Heart left ventricle (tissue), 16 donors: Measurements from ENCODE around the gene LEUTX. TPM values are rescaled to one million over a fixed set of nuclear protein-coding genes. Genes with fewer than 3 reads are reported as not detected.
"Not testable (repeated sequence)": the region's sequence is repeated elsewhere in the genome, so short reads cannot be mapped to it uniquely, and the experiment has no call there.

Experiments
- ATAC-seq, 4 donors: fragments of 200-7000 bp; cut with Tn5 transposase; one replicate each; pipeline ENCODE4 v1.9.1; 2020 to 2022; ENCODE audit warnings: moderate library complexity in 4 of 4, mild to moderate bottlenecking in 3 of 4, moderate number of reproducible peaks in 1 of 4
- DNase-seq, 5 donors: peaks; one replicate each; pipeline ENCODE4 v3.0.0-alpha.2; 2020
- H3K27ac ChIP-seq, 12 donors: fragments of 200-600 bp; sonication (generic) in 4 of 12; one replicate each; pipeline versions ENCODE4 v1.5.0 to v1.8.0; 2016 to 2022; ENCODE audit warnings: mild to moderate bottlenecking in 2 of 12
- H3K27me3 ChIP-seq, 9 donors: fragments of 200-600 bp; sonication (generic) in 2 of 9; one replicate each; pipeline versions ENCODE4 v1.5.1 to v1.8.0; 2016 to 2022; ENCODE audit warnings: mild to moderate bottlenecking in 3 of 9
- H3K36me3 ChIP-seq, 9 donors: fragments of 200-600 bp; sonication (generic) in 2 of 9; one replicate each; pipeline versions ENCODE4 v1.5.0 to v1.8.0; 2018 to 2022; ENCODE audit warnings: mild to moderate bottlenecking in 2 of 9
- H3K4me1 ChIP-seq, 12 donors: fragments of 200-600 bp; sonication (generic) in 4 of 12; one replicate each; pipeline versions ENCODE4 v1.5.0 to v1.8.0; 2016 to 2022; ENCODE audit warnings: mild to moderate bottlenecking in 3 of 12
- H3K4me3 ChIP-seq, 12 donors: fragments of 200-600 bp; sonication (generic) in 4 of 12; one replicate each; pipeline versions ENCODE4 v1.5.0 to v1.8.0; 2017 to 2022; ENCODE audit warnings: mild to moderate bottlenecking in 9 of 12, moderate library complexity in 4 of 12
- H3K9me3 ChIP-seq, 12 donors: fragments of 200-600 bp; sonication (generic) in 4 of 12; one replicate each; pipeline versions ENCODE4 v1.5.0 to v1.8.0; 2016 to 2022; ENCODE audit warnings: mild to moderate bottlenecking in 1 of 12
- CTCF ChIP-seq, 12 donors: fragments of 200-600 bp; sonication (generic) in 4 of 12; IDR thresholded peaks; one replicate each; pipeline versions ENCODE4 v1.5.0 to v1.8.0; 2018 to 2022; ENCODE audit warnings: antibody characterized with exemption in 12 of 12, mild to moderate bottlenecking in 5 of 12
- POLR2A ChIP-seq, 2 donors: fragments of 450-650 bp; IDR thresholded peaks; one replicate each; pipeline ENCODE4 v1.6.1; 2017; ENCODE audit warnings: antibody characterized with exemption in 2 of 2, mild to moderate bottlenecking in 2 of 2, moderate library complexity in 2 of 2
- WGBS, 4 donors: extraction: QIAGEN DNeasy Blood & Tissue Kit in 2 of 4; methylation state at CpG; one replicate each; pipeline versions ENCODE4 v1.1.5 to v1.1.7; 2013 to 2018; 5-methylcytosine and 5-hydroxymethylcytosine counted together
- intact Hi-C, 10 donors: fragments of 100-400 bp; cut with DNase I; formaldehyde crosslinking; loops; one replicate each; pipeline versions ENCODE4 v1.11.1 to v1.14.2; 2022
- polyA plus RNA-seq, 2 donors: library from polyadenylated mRNA; stranded (reverse); fragments of 200-250 nt; gene quantifications; one replicate each; pipeline ENCODE4 v1.2.3, GENCODE V29; 2013
- total RNA-seq, 9 donors: library from RNA; depleted of rRNA in 2 of 9; stranded (reverse); fragments of >200 nt in 2 of 9; fragmentation: NEBNext Ultra II Directional in 3 of 9; extraction: Animal tissue kit (Norgen Biotek cat#: 25700) in 3 of 9; gene quantifications; one replicate each; pipeline versions ENCODE4 v1.1.0 to v1.2.4, GENCODE V29; 2016 to 2023
- donor health status: ischemic (EF 13 %, LVEDD 7.1; RV severe dilation, severe dysfunction).
- donor health status: healthy with polysubstance abuse.
- donor health status: DM: no; HTN: yes; CAD: no.
- donor health status: DM: no; HTN: no; CAD: no.
- donor health status: ischemic (EF 25% LVEDD 6.9; RV normal size, moderate dysfunction).
- donor health status: ischemic (EF 25% LVEDD 5.7; RV mildly dilated, moderate dysfunction).
- donor health status: healthy.
- donor health status: DM: yes; HTN: yes; CAD: no.
- donor health status: ischemic (EF 35%, LVEDD 5.7; RV mildly dilated, moderate dysfunction).
- donor health status: nonischemic (EF 11% LVEDD 7.7; RV severe dilation, severe dysfunction).
- donor health status: DM: yes; HTN: yes; CAD: no.
- donor health status: PGD.
- donor health status: ischemic (EF 29% LVEDD 5.4; RV normal size, mild dysfunction).
- donor health status: nonischemic (EF 23%, LVEDD 6.1; RV moderate dilation, normal function).

The LEUTX gene
- total and polyA plus RNA-seq, 11 donors = not detected

- Histone ChIP-seq H3K4me3 (no peak overlapping the region), H3K27me3 (no peaks in the 10 kb centered on the region), H3K4me1 (no peaks in the 10 kb centered on the region), H3K9me3 (no peaks in the 10 kb centered on the region), H3K27ac (no peak overlapping the region), H3K36me3 (no peaks in the 10 kb centered on the region)
- TF ChIP-seq POLR2A (IDR thresholded peaks at IDR 0.05) = no peak
- TF ChIP-seq CTCF (IDR thresholded peaks at IDR 0.05) = no peak
- ATAC-seq = no peak
- DNase-seq = no peak
- 80 to 96% (median 91%) methylated on average over 4 of the region's 4 CpGs for WGBS, 4 donors
- intact Hi-C loops = loop anchor here in 1 of 10 donors (10.0 kb wide), 1 partner anchor 155 kb away; no protein-coding TSS in a partner anchor
These were observed 30.7 kb downstream of the LEUTX start for GRCh38 chr19:39809368-39809767.

GRCh38 chr19:39810424-39810823, 31.8 kb downstream of the LEUTX start:
- ATAC-seq = no peak
- Histone ChIP-seq H3K9me3 (no peaks in the 10 kb centered on the region), H3K4me1 (peaks cover 0 to 2% (median 0%) of the 10 kb centered on the region in 12 donors), H3K4me3 (no peak overlapping the region), H3K27me3 (no peaks in the 10 kb centered on the region), H3K27ac (no peak overlapping the region), H3K36me3 (no peaks in the 10 kb centered on the region)
- intact Hi-C loops = no loop called here
- 87 to 91% (median 89%) methylated on average over 4 of the region's 4 CpGs for WGBS, 4 donors
- TF ChIP-seq POLR2A (IDR thresholded peaks at IDR 0.05) (no peak), CTCF (IDR thresholded peaks at IDR 0.05) (no peak)
- DNase-seq = no peak

GRCh38 chr19:39811064-39811463, 32.4 kb downstream of the LEUTX start:
- TF ChIP-seq POLR2A (IDR thresholded peaks at IDR 0.05) (no peak), CTCF (IDR thresholded peaks at IDR 0.05) (no peak)
- 86 to 94% (median 90%) methylated on average over 4 of the region's 4 CpGs for WGBS, 4 donors
- Histone ChIP-seq H3K9me3 (no peaks in the 10 kb centered on the region), H3K27me3 (no peaks in the 10 kb centered on the region), H3K27ac (no peak overlapping the region), H3K4me1 (peaks cover 0 to 7% (median under 1%) of the 10 kb centered on the region in 12 donors), H3K36me3 (no peaks in the 10 kb centered on the region), H3K4me3 (no peak overlapping the region)
- intact Hi-C loops = no loop called here
- no peak for DNase-seq
- no peak for ATAC-seq

GRCh38 chr19:39813264-39813993, 34.8 kb downstream of the LEUTX start:
- Histone ChIP-seq H3K27ac (no peak overlapping the region), H3K27me3 (no peaks in the 10 kb centered on the region), H3K9me3 (no peaks in the 10 kb centered on the region), H3K36me3 (peaks cover 0 to 15% (median 4%) of the 10 kb centered on the region in 9 donors), H3K4me3 (no peak overlapping the region), H3K4me1 (peaks cover 0 to 19% (median 5%) of the 10 kb centered on the region in 12 donors)
- DNase-seq (no peak), ATAC-seq (no peak)
- TF ChIP-seq CTCF (IDR thresholded peaks at IDR 0.05) (no peak), POLR2A (IDR thresholded peaks at IDR 0.05) (no peak)
- WGBS, 4 donors = 79 to 90% (median 86%) methylated on average over 9 of the region's 9 CpGs
- intact Hi-C loops = no loop called here

DNA sequence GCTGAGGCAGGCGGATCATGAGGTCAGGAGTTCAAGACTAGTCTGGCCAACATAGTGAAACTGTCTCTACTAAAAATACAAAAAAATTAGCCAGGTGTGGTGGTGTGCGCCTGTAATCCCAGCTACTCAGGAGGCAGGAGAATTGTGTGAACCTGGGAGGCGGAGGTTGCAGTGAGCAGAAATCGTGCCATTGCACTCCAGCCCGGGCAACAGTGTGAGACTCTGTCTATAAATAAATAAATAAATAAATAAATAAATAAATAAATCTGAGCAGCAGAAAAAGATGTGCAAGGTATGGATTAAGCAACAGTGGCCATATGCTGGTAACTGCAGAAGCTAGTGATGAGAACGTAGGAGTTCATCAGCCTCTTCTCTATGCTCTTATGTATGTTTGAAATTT, 35.5 kb downstream of the LEUTX start:
- DNase-seq, ATAC-seq, H3K9me3 ChIP-seq, H3K27me3 ChIP-seq, H3K4me3 ChIP-seq, intact Hi-C loops, H3K27ac ChIP-seq: not testable (repeated sequence)
- Histone ChIP-seq H3K36me3 (peaks cover 0 to 15% (median 4%) of the 10 kb centered on the region in 9 donors), H3K4me1 (peaks cover 0 to 19% (median 5%) of the 10 kb centered on the region in 12 donors)
- WGBS, 4 donors = 86 to 96% (median 93%) methylated on average over 6 of the region's 6 CpGs
